K562 (cell line): ENCODE results near the gene SAMM50. TPM values are rescaled to one million over a fixed set of nuclear protein-coding genes. Genes with fewer than 3 reads are reported as not detected.

Experiments
- ATAC-seq: fragments of 200-7000 bp; cut with Tn5 transposase; 3 replicates; pipeline ENCODE4 v1.9.1; 2020; ENCODE audit warnings: moderate library complexity
- BruUV-seq: library from RNA; stranded (reverse); fragments of 400-500 nt; replicated peaks from 2 replicates; lab custom pipeline; 2021; lab: Mats Ljungman, UMichigan
- CTCF ChIA-PET: fragments of 300-600 bp; formaldehyde crosslinking; extraction: SDS; loops from one replicate; lab custom pipeline; 2021; ENCODE audit warnings: low intra/inter-chr PET ratio; lab: Yijun Ruan, JAX
- POLR2A ChIA-PET: fragments of 300-600, 350-650 bp; sonication (Branson Sonifier 250); formaldehyde crosslinking; extraction: SDS; loops from one replicate; lab custom pipeline; 2021; ENCODE audit warnings: antibody characterized with exemption, inconsistent platforms; lab: Yijun Ruan, JAX
- DNase-seq, 4 experiments: peaks; one replicate each; pipeline versions ENCODE4 v3.0.0 to v3.0.0-alpha.2; 2011 to 2018; ENCODE audit warnings: low spot score in 3 of 4, mixed read lengths in 3 of 4; ENCODE audit errors: extremely low read depth in 1 of 4
- FAIRE-seq: peaks from 2 replicates; lab custom pipeline; 2011; peaks lifted over from hg19 to GRCh38; lab: Jason Lieb, UNC
- H2AFZ ChIP-seq: 2 replicates; pipeline ENCODE4 v1.6.0; 2011; ENCODE audit warnings: low read depth, low read length, control low read depth, inconsistent platforms
- H3K27ac ChIP-seq: fragments of 200-600 bp; 3 replicates; pipeline ENCODE4 v1.8.0; 2011; ENCODE audit warnings: low read depth, mild to moderate bottlenecking, control low read depth, inconsistent platforms, low read length, moderate library complexity, mixed read lengths; ENCODE audit errors: extremely low read depth
- H3K27me3 ChIP-seq, 2 experiments: fragments of 300-600 bp in 1 of 2; 2 replicates in 1 of 2; 3 replicates in 1 of 2; pipeline versions ENCODE4 v1.6.0 to v1.8.0; 2011; ENCODE audit warnings: inconsistent platforms in 2 of 2, low read length in 2 of 2, mild to moderate bottlenecking in 1 of 2, mixed read lengths in 1 of 2, moderate library complexity in 1 of 2; ENCODE audit not compliant: control insufficient read depth in 2 of 2, insufficient read depth in 2 of 2
- H3K36me3 ChIP-seq: fragments of 300-600 bp; 3 replicates; pipeline ENCODE4 v1.8.0; 2011; ENCODE audit warnings: mild to moderate bottlenecking, low read length, inconsistent platforms; ENCODE audit not compliant: control insufficient read depth, insufficient read depth
- H3K4me1 ChIP-seq, 2 experiments: fragments of 200-600 bp in 1 of 2; replicated peaks in 1 of 2; 2 replicates in 1 of 2; 3 replicates in 1 of 2; pipeline versions ENCODE4 v1.5.1 to v1.8.0; 2011; ENCODE audit warnings: inconsistent platforms in 2 of 2, low read length in 2 of 2, mild to moderate bottlenecking in 1 of 2, mixed read lengths in 1 of 2, moderate library complexity in 1 of 2; ENCODE audit not compliant: control insufficient read depth in 2 of 2, insufficient read depth in 2 of 2
- H3K4me2 ChIP-seq: 2 replicates; pipeline ENCODE4 v1.6.1; 2011; ENCODE audit warnings: low read length, control low read depth, inconsistent platforms, mixed read lengths; ENCODE audit not compliant: insufficient read depth
- H3K4me3 ChIP-seq: fragments of 200-600 bp; sonication (generic), shearing (Covaris generic); 2 replicates; pipeline ENCODE4 v1.5.1; 2016; ENCODE audit warnings: control low read depth, inconsistent platforms
- H3K79me2 ChIP-seq: fragments of 200-600 bp; 3 replicates; pipeline ENCODE4 v1.8.0; 2011; ENCODE audit warnings: low read length, inconsistent platforms; ENCODE audit not compliant: control insufficient read depth, insufficient read depth
- H3K9ac ChIP-seq, 2 experiments: 2 replicates each; pipeline versions ENCODE4 v1.6.0 to v1.6.1; 2011; ENCODE audit warnings: low read depth in 2 of 2, low read length in 2 of 2, control low read depth in 1 of 2, inconsistent platforms in 1 of 2, mild to moderate bottlenecking in 1 of 2, mixed read lengths in 1 of 2; ENCODE audit not compliant: insufficient read depth in 1 of 2
- H3K9me1 ChIP-seq: one replicate; pipeline ENCODE4 v1.6.0; 2011; ENCODE audit warnings: inconsistent platforms, mild to moderate bottlenecking, low read length, moderate library complexity; ENCODE audit not compliant: control insufficient read depth, insufficient read depth
- H3K9me3 ChIP-seq: replicated peaks from 2 replicates; pipeline ENCODE4 v1.5.1; 2011; ENCODE audit warnings: low read depth, low read length, inconsistent platforms; ENCODE audit not compliant: control insufficient read depth, insufficient read depth
- H4K20me1 ChIP-seq: replicated peaks from 2 replicates; pipeline ENCODE4 v1.6.1; 2011; ENCODE audit warnings: low read length, inconsistent platforms, mixed read lengths; ENCODE audit not compliant: control insufficient read depth, insufficient read depth
- ARID2 ChIP-seq: fragments of 450-650 bp; IDR thresholded peaks from 2 replicates; pipeline ENCODE4 v1.6.1; 2017; ENCODE audit warnings: antibody characterized with exemption, mild to moderate bottlenecking
- HNRNPLL ChIP-seq: fragments of 200-400 bp; formaldehyde crosslinking; IDR thresholded peaks from 2 replicates; pipeline ENCODE4 v1.6.1; 2017; ENCODE audit warnings: low read length, low read depth, mild to moderate bottlenecking; ENCODE audit not compliant: poor library complexity, severe bottlenecking
- NELFE ChIP-seq: IDR thresholded peaks from 2 replicates; pipeline ENCODE4 v1.6.1; 2011; ENCODE audit warnings: mild to moderate bottlenecking; ENCODE audit not compliant: insufficient read depth, insufficient read length
- NFXL1 ChIP-seq: fragments of 450-650 bp; formaldehyde crosslinking; IDR thresholded peaks from 2 replicates; pipeline ENCODE4 v1.4.0; 2021; ENCODE audit warnings: mild to moderate bottlenecking
- PHB2 ChIP-seq: fragments of 450-650 bp; IDR thresholded peaks from 2 replicates; pipeline ENCODE4 v1.6.1; 2017; ENCODE audit warnings: low read depth
- RBFOX2 ChIP-seq: fragments of 200-400 bp; formaldehyde crosslinking; IDR thresholded peaks from 2 replicates; pipeline ENCODE4 v1.6.1; 2017; ENCODE audit warnings: low read depth, mild to moderate bottlenecking, low read length, moderate library complexity
- SP1 ChIP-seq: sonication (generic); formaldehyde crosslinking; IDR thresholded peaks from 2 replicates; pipeline ENCODE4 v1.8.1; 2022; ENCODE audit warnings: mild to moderate bottlenecking, missing genetic modification reagents
- SRSF9 ChIP-seq: fragments of 200-400 bp; formaldehyde crosslinking; IDR thresholded peaks from 2 replicates; pipeline ENCODE4 v1.6.1; 2017; ENCODE audit warnings: low read depth, low read length, borderline replicate concordance
- TAF15 ChIP-seq: fragments of 200-400 bp; formaldehyde crosslinking; IDR thresholded peaks from 2 replicates; pipeline ENCODE4 v1.6.1; 2017; ENCODE audit warnings: mild to moderate bottlenecking, low read depth, low read length, moderate library complexity
- WHSC1 ChIP-seq: IDR thresholded peaks from one replicate; pipeline ENCODE4 v1.6.1; 2012; ENCODE audit warnings: low read length, control low read depth, inconsistent platforms
- ZEB2 ChIP-seq: fragments of 450-650 bp; IDR thresholded peaks from 2 replicates; pipeline ENCODE4 v1.6.1; 2016
- ZNF507 ChIP-seq: conservative IDR thresholded peaks from 2 replicates; pipeline ENCODE4 v1.6.1; 2017; ENCODE audit warnings: missing genetic modification characterization, missing compliant biosample characterization
- WGBS: fragments of 100-300 bp; shearing (Covaris generic); methylation state at CpG from one replicate; pipeline ENCODE4 v1.1.6; 2016; ENCODE audit warnings: low coverage, mixed read lengths; ENCODE audit not compliant: insufficient coverage; ENCODE audit errors: missing lambda C conversion rate; 5-methylcytosine and 5-hydroxymethylcytosine counted together
- in situ Hi-C: fragments of 300-500 bp; cut with MboI; formaldehyde crosslinking; loops from 4 replicates; pipeline ENCODE4 v1.15.0; 2018; ENCODE audit warnings: inconsistent platforms, mixed read lengths
- intact Hi-C: fragments of 100-400 bp; cut with micrococcal nuclease; formaldehyde crosslinking; loops from 2 replicates; pipeline ENCODE4 v1.14.2; 2022
- polyA plus RNA-seq, 8 experiments: library from polyadenylated mRNA; depleted of rRNA in 4 of 8; stranded (reverse) in 5 of 8; unstranded in 3 of 8; fragments of >200 nt; fragmentation: Nextera tagmentation in 2 of 8; fragmentation: Illumina TruSeq in 1 of 8; extraction: Ambion mirVana in 2 of 8; extraction: Trizol in 1 of 8; gene quantifications; 2 replicates each; pipeline versions ENCODE4 v1.2.1 to v1.2.3, GENCODE V29; 2011 to 2014; ENCODE audit warnings: inconsistent platforms in 1 of 8, missing spikeins in 1 of 8
- total RNA-seq, 7 experiments: library from RNA; depleted of rRNA in 6 of 7; stranded (reverse); fragments of >200 nt in 6 of 7; fragmentation: Illumina TruSeq in 2 of 7; extraction: Trizol in 2 of 7; gene quantifications; 2 replicates each; pipeline versions ENCODE4 v1.2.1 to v1.2.3, GENCODE V29; 2011 to 2021; ENCODE audit warnings: low replicate concordance in 1 of 7
- TF ChIP-seq, protein P1 (sequence below), 2 experiments: fragments of 450-650 bp; IDR thresholded peaks; 2 replicates each; pipeline ENCODE4 v1.6.1; 2016; ENCODE audit warnings: mild to moderate bottlenecking in 2 of 2, borderline replicate concordance in 1 of 2, low read depth in 1 of 2, moderate library complexity in 1 of 2
- TF ChIP-seq, protein P2 (sequence below): fragments of 450-650 bp; conservative IDR thresholded peaks from 2 replicates; pipeline ENCODE4 v1.6.1; 2016; ENCODE audit warnings: missing genetic modification characterization, low read depth, mild to moderate bottlenecking, missing compliant biosample characterization, moderate library complexity

SAMM50 gene
- total and polyA plus RNA-seq, 9 of the 15 experiments (the other 6 are each of a cell fraction or from before 2014, with no cell fraction given): 14.6 to 49.3 (median 38.1) TPM

DNA sequence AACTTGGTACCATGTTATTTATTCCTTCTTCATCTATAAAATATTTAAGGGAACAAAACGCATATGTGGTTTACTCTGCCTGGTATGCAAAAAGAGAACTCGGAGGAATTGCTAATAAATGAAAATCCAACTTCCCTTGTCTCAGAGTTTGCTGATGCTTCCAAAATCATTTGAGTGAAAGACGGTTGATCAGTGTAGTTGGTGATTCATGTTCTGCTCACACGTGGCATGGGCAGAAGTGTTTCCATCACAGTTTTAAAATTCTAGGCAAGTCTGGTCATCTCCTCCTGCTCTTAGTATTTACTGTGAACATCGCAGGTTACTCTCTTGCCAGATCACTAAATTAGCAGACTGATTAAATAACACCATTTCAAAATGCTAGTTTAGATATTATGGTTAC is 56.9 kb downstream of the SAMM50 start (continued):
- TF ChIP-seq HNRNPLL (no peak), NELFE (no peak)

DNA sequence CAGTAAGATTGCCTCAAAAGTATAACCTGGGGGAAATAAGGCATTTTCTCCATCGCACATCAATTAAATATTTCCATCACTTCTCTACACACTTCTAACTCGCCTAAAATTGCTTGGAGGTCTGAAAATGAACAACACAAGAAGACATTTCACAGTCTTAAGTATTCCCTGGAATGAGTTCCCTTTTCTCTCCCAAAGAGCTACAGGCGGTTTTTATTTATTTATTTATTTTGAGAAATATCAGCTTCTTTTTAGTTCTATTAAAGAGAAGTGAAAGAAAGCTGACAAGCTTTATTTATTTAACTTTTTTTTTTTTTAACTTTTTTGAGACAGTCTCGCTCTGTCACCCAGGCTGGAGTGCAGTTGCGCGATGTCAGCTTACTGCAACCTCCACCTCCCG is 57.3 kb downstream of the SAMM50 start:
- no peaks in the 10 kb centered on the region for H3K27me3 ChIP-seq
- no peaks in the 10 kb centered on the region for H3K9me1 ChIP-seq
- no peak overlapping the region for H3K9ac ChIP-seq
- H3K4me1 ChIP-seq: peaks cover 0 to 2% of the 10 kb centered on the region in 2 experiments; a peak in 2 of 5 replicates
- CTCF ChIA-PET: no interaction called here
- POLR2A ChIA-PET: interaction anchor here (0.6 to 1.3 kb wide), 2 partner anchors 14 to 21 kb away, joined by 3 to 5 read pairs; no protein-coding TSS in a partner anchor
- H3K79me2 ChIP-seq: no peaks in the 10 kb centered on the region
- no peaks in the 10 kb centered on the region for H3K9me3 ChIP-seq
- intact Hi-C loops: loop anchor here (5.0 kb wide), 1 partner anchor 260 kb away; no protein-coding TSS in a partner anchor
- FAIRE-seq (no peak), DNase-seq (no peak), ATAC-seq (no peak)
- H4K20me1 ChIP-seq: no peaks in the 10 kb centered on the region
- WGBS: 77% methylated on average over 7 of the region's 7 CpGs
- no peaks in the 10 kb centered on the region for H3K36me3 ChIP-seq
- BruUV-seq: no TSS peak
- no peak overlapping the region for H3K4me2 ChIP-seq
- no peak overlapping the region for H3K27ac ChIP-seq
- H3K4me3 ChIP-seq: no peak overlapping the region
- H2AFZ ChIP-seq: no peak overlapping the region
- in situ Hi-C loops: no loop called here
- no peak for TF ChIP-seq WHSC1
- TF ChIP-seq, protein P1, sequence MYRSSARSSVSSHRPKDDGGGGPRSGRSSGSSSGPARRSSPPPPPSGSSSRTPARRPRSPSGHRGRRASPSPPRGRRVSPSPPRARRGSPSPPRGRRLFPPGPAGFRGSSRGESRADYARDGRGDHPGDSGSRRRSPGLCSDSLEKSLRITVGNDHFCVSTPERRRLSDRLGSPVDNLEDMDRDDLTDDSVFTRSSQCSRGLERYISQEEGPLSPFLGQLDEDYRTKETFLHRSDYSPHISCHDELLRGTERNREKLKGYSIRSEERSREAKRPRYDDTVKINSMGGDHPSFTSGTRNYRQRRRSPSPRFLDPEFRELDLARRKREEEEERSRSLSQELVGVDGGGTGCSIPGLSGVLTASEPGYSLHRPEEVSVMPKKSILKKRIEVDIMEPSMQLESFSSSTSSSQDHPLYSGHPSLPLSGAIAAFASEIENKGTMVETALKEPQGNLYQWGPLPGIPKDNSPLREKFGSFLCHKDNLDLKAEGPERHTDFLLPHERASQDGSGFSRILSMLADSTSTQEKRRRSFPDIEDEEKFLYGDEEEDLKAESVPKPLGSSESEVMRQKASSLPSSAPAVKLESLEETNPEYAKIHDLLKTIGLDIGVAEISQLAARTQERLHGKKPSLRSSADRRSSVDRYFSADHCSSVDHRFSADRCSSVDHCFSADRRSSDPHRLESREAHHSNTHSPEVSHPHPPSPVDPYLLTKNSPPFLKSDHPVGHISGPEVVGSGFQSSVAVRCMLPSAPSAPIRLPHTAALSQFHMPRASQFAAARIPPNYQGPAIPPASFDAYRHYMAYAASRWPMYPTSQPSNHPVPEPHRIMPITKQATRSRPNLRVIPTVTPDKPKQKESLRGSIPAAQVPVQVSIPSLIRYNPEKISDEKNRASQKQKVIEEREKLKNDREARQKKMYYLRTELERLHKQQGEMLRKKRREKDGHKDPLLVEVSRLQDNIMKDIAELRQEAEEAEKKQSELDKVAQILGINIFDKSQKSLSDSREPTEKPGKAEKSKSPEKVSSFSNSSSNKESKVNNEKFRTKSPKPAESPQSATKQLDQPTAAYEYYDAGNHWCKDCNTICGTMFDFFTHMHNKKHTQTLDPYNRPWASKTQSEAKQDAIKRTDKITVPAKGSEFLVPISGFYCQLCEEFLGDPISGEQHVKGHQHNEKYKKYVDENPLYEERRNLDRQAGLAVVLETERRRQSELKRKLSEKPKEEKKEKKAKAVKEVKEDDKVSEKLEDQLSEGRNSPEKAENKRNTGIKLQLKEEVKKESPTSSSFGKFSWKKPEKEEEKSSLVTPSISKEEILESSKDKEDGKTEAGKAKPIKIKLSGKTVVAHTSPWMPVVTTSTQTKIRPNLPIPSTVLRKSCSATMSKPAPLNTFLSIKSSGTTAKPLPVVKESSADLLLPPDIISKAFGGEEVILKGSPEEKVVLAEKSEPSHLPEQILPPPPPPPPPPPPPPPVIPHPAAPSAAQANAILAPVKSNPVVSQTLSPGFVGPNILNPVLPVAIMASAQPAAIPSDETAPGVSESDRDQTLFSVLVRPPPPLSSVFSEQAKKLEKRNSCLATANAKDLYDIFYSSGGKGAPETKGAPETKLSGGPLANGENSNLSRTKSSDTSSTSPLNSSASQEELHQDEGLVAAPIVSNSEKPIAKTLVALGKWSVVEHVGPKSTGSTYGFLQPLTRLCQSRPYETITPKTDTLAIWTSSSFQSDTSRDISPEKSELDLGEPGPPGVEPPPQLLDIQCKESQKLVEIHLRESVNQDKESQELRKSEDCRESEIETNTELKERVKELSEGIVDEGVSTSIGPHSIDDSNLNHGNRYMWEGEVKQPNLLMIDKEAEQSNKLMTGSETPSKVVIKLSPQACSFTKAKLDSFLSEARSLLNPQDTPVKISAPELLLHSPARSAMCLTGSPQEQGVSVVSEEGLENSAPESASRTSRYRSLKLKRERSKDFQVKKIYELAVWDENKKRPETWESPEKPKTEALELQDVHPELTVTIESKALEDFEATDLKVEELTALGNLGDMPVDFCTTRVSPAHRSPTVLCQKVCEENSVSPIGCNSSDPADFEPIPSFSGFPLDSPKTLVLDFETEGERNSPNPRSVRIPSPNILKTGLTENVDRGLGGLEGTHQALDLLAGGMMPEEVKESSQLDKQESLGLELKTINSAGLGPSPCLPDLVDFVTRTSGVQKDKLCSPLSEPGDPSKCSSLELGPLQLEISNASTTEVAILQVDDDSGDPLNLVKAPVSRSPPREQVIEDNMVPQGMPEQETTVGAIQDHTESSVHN (IDR thresholded peaks at IDR 0.05; ENCODE audit: borderline replicate concordance in 1 of 2, low read depth in 1 of 2): no peak
- TF ChIP-seq ZEB2: no peak
- no peak for TF ChIP-seq RBFOX2
- TF ChIP-seq TAF15: no peak
- TF ChIP-seq SRSF9: no peak
- no peak for TF ChIP-seq NFXL1 (CRISPR knock-in tag)
- TF ChIP-seq SP1 (CRISPR knock-in tag): no peak
- TF ChIP-seq PHB2: no peak
- no peak for TF ChIP-seq ZNF507
- TF ChIP-seq, protein P2, sequence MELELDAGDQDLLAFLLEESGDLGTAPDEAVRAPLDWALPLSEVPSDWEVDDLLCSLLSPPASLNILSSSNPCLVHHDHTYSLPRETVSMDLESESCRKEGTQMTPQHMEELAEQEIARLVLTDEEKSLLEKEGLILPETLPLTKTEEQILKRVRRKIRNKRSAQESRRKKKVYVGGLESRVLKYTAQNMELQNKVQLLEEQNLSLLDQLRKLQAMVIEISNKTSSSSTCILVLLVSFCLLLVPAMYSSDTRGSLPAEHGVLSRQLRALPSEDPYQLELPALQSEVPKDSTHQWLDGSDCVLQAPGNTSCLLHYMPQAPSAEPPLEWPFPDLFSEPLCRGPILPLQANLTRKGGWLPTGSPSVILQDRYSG: no peak
- no peak for TF ChIP-seq ARID2
